PC-9 (cell line): Measurements from ENCODE around the gene CASKIN1.

ENCODE experiments used
- EZH2 ChIP-seq: fragments of 200-600 bp; sonication (generic); IDR thresholded peaks from 2 replicates; pipeline ENCODE4 v1.8.0; 2017; ENCODE audit warnings: antibody characterized with exemption, low read depth
- TF ChIP-seq, protein P1 (sequence below): fragments of 200-600 bp; sonication (generic); conservative IDR thresholded peaks from 2 replicates; pipeline ENCODE4 v1.6.1; 2017; ENCODE audit warnings: mixed run types, antibody characterized with exemption, mild to moderate bottlenecking, moderate library complexity

DNA sequence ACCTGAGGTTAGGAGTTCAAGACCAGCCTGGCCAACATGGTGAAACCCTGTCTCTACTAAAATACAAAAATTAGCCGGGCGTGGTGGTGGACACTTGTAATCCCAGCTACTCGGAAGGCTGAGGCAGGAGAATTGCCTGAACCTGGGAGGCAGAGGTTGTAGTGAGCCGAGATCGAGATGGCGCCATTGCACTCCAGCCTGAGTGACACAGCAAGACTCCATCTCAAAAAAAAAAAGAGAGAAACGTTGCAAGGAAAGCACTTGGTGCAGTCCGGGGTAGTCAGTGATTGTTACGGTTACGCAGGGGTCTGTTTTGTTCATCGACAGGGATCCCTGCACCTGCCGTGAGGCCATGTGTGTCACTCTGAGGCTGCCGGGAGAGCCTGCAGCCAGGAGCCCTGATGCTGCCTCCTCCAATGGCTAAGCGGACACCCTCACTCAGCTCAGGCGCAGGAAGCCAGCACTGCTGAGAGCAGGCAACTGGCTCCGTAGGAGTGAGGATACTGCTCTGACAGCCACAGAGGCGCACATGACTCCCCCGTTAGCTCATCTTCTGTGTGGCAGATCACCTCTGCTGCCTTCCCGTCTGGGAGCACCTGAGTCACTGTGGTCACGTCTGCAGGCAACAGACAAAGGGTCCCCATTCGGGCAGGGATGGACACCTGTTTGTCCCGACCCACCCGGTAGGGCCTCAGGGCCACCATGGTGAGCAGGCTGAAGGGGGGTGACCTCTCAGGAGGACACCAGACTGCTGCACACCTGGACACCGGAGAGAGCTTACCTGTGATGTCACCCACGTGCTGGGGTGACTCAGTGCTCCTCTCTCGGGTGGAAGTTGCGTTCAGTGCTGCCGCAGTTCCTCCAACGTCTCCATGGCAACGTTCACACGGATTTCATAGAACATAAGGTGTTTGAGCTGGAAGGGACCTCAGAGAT lies 53.2 kb downstream of the CASKIN1 start:
- no peak for TF ChIP-seq EZH2
- TF ChIP-seq, protein P1, sequence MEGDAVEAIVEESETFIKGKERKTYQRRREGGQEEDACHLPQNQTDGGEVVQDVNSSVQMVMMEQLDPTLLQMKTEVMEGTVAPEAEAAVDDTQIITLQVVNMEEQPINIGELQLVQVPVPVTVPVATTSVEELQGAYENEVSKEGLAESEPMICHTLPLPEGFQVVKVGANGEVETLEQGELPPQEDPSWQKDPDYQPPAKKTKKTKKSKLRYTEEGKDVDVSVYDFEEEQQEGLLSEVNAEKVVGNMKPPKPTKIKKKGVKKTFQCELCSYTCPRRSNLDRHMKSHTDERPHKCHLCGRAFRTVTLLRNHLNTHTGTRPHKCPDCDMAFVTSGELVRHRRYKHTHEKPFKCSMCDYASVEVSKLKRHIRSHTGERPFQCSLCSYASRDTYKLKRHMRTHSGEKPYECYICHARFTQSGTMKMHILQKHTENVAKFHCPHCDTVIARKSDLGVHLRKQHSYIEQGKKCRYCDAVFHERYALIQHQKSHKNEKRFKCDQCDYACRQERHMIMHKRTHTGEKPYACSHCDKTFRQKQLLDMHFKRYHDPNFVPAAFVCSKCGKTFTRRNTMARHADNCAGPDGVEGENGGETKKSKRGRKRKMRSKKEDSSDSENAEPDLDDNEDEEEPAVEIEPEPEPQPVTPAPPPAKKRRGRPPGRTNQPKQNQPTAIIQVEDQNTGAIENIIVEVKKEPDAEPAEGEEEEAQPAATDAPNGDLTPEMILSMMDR = no peak
